HL-60/S4 (cell line): ENCODE data around the gene ERC2.

Experiments
- in situ Hi-C: fragments of 300-500 bp; cut with MboI; formaldehyde crosslinking; loops from 2 replicates; pipeline ENCODE4 v1.14.3; 2022; ENCODE audit warnings: low sequenced_read_pairs

ERC2 gene

GRCh38 chr3:55702822-55703221 is 765.4 kb downstream of the ERC2 start:
- in situ Hi-C loops: no loop called here

DNA sequence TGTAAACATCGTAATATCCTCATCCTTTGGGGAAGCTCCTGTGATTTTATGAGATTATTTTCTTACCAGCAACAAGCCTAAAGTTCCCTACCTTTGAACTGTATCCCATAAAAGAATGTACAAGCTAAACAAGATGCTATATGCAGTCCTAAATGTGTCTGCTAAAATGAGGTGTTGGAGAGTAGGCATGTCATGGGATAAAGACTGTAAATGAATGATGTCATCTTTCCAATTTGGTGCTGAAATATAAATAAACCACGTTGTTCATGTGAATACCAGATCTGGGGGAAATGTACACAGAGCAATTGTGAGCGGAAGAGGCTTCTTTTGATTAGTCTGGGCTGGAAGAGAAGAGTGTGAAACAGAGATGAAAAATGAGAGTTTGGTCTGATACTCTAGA is 766.3 kb downstream of the ERC2 start:
- in situ Hi-C loops: no loop called here

GRCh38 chr3:55698831-55699230 is 769.4 kb downstream of the ERC2 start:
- in situ Hi-C loops: no loop called here

- in situ Hi-C loops: no loop called here
These were observed 770.9 kb downstream of the ERC2 start for GRCh38 chr3:55697177-55697865.

- in situ Hi-C loops: no loop called here
These were observed 775.2 kb downstream of the ERC2 start for GRCh38 chr3:55692957-55693558.

DNA sequence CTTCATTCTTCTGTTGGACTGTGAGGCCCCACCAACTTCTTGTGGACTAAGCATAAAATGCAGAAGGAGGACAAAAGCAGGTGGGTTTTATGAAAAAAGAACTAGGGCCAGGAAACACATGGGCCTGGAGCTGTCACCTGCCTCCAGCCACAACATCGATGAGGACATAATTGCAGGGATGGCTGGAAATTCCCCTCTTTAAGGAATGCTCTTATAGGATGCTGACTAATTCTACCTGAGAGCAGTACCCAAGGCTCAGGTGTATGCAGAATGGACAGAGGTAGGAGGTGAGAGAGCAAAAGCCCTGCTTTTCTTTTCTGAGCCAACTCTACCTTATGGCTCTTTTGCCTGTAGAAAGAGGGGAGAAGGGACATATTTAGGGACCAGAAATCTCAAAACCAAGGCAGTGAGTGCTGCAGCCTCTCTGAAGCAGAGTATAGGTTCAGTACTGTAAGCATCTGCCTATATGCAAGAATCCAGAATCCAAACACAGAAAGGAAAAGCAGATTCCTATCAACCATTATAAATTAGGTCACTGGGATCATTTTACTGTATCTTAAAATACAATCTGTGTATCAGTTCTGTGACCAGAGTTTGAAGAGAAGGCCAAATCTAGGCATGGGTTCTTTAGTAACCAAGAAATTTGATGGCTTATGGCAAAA is 775.8 kb downstream of the ERC2 start:
- in situ Hi-C loops: no loop called here

DNA sequence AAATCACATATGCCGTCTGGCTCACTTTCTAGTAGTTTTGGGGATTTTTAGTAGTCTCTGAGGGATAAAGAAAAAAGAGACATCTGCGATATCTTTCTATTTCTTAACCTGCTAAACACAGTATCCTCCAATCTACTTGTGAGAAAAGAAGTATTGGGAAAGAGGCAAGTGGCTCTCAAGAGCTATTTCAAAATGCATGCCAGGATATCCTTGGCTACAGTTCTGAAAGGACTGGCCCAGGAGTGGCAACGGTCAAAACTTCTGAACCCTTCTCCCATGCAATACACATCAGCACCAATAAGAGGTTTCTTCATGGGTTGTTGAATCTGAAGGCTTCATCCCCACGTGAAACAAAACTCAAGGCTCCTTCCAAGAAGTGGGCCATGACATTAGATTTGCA is 777.1 kb downstream of the ERC2 start:
- in situ Hi-C loops: no loop called here

- in situ Hi-C loops: no loop called here
These were observed 777.5 kb downstream of the ERC2 start for GRCh38 chr3:55690726-55691125.

- in situ Hi-C loops: no loop called here
These were observed 778.1 kb downstream of the ERC2 start for GRCh38 chr3:55690177-55690576.

- in situ Hi-C loops: no loop called here
These were observed 780.1 kb downstream of the ERC2 start for GRCh38 chr3:55688154-55688553.

- in situ Hi-C loops: no loop called here
These were observed 780.7 kb downstream of the ERC2 start for GRCh38 chr3:55687526-55687925.

DNA sequence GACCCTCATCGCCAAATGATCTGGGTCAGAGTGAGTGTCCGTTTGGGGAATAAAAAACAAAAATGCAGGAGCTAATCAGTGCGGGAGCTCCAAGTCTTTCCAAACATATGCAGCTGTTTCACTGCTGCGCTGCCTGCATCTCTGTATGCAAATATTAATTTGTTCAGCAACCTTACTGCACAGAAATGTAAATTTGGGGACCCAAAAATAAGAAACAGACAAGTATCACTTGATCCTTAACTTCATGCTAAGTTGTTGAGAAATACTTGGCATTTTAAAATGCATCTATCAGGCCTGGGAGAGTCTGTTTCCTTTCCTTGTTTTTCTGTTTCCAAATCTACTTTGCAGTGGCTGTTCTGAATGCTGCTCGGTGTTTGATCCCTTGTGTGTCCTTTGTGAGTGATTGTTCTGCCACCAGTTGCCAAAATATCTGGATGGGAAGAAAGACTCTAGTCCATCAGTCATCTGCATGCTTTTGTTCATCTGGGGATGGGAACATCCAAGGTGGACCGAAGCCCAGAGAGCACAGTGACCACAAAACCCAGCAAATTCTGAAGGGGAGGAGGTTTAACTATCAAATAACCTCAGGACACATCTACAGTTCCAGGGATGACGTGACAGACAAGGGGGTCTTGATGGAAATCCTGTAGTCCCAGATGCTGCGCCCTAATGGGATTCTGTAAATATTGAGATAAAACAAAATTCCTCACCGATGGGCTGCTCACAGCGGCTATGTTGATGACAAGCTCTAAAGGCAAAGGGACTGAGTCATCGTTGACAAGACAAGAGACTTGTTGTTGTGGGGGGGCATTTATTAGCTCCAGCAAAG is 781.6 kb downstream of the ERC2 start:
- in situ Hi-C loops: no loop called here

GRCh38 chr3:55683666-55684270 is 784.5 kb downstream of the ERC2 start:
- in situ Hi-C loops: no loop called here

GRCh38 chr3:55682461-55682860 is 785.8 kb downstream of the ERC2 start:
- in situ Hi-C loops: no loop called here

DNA sequence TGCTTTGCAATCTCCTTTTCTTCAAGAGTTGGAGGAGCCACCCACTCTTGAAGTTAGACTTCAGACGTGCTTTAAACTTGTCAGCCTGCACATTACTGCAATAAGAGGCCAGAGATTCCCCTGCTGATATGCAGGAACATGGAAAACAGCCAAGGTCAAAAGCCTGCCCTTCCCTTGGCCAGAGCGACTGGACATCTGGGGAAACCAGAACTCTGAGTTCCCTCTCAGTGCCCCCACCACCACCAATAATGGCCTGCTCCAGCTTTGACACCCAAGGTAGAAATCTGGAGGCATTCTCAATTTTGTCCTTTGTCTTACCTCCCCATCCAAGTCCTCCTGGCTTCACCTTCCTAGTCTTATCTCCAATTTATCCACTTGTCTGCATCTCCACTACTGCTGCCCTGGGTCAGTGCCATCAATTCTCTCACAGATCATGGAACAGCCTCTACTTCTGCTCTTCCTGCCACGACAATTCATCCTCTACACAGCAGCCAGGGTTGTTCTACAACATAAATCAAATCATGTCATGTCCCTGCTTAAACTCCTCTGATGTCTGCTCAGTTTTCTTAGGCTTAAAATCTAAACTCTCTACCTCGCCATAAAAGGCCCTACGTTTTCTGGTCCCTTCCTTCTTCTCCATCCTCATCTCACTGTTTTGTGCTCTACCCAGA is 789.6 kb downstream of the ERC2 start:
- in situ Hi-C loops: no loop called here

- in situ Hi-C loops: no loop called here
These were observed 791.6 kb downstream of the ERC2 start for GRCh38 chr3:55676643-55677042.

DNA sequence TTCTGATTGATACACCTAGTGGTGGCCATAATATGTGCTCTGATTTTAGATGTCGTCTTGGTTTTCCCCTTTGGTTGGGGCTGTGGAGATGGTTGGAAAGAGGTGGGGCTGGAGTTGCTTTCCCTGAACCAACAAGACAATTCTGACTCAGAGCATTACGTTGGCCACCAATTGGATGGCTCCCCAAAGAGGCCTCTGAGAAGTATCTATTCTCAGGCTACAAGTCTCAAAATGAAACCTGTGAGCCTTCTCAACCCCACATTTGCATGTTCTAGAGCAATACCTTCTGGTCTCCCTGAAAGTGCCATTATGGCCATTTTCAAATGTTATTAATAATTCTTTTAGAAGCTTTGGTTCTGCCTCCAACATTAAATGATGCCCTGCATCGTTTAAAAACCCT is 792.8 kb downstream of the ERC2 start:
- in situ Hi-C loops: no loop called here

- in situ Hi-C loops: no loop called here
These were observed 794.5 kb downstream of the ERC2 start for GRCh38 chr3:55673764-55674163.

DNA sequence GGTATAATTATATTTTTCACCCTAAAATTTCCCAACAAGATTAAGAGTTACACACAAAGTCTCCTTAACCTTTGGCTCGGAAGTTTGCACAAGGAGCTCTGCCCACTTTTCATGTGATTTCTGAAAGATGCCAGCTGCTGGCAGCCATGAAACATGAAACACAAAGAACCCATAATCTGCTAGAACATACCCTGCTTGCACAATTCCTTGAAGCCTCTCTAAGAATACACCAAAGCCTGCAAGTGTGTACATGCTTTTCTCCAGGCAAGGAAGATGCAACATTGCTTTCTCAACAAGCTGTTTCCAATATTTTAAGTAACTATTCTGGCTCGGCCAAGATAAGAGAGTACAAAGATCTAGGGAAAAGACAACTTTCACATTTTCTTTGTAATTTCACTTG is 799.1 kb downstream of the ERC2 start:
- in situ Hi-C loops: no loop called here

GRCh38 chr3:55668359-55668758 is 799.9 kb downstream of the ERC2 start:
- in situ Hi-C loops: no loop called here

DNA sequence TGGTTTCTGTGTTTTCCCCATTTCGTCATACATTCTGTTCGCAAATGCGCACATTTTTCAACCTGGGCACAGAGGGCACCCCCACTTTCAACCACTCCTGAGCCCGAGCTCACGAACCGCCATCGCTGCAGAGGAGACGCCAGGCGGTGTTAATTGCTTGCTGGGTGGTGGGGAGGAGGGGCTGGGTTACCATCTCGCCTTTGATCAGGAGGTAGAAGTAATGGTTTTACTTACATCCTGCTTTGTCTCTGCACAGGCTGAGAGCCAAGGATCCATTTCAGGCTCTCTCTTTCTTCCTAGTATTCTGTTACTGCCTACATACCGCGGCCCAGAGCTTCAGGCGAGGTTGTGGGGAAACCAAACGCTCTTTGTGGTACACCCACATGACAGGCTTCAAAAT is 803.9 kb downstream of the ERC2 start:
- in situ Hi-C loops: no loop called here
